ENCODE results near the gene ARNT2.
"Not testable (repeated sequence)": the region's sequence is repeated elsewhere in the genome, so short reads cannot be mapped to it uniquely, and the experiment has no call there.

Gene ARNT2

GRCh38 chr15:80615783-80616391, 211.7 kb downstream of the ARNT2 start:
- DNase-seq (ENCODE audit: low spot score), result no peak

- no peak for DNase-seq (ENCODE audit: low spot score)
These were observed 214.7 kb downstream of the ARNT2 start for GRCh38 chr15:80618685-80619400.

- no peak for DNase-seq (ENCODE audit: low spot score)
These were observed 215.5 kb downstream of the ARNT2 start for GRCh38 chr15:80619680-80620079.

GRCh38 chr15:80620141-80620540, 216.0 kb downstream of the ARNT2 start:
- DNase-seq (ENCODE audit: low spot score), result no peak

GRCh38 chr15:80620931-80621330, 216.7 kb downstream of the ARNT2 start:
- no peak for DNase-seq (ENCODE audit: low spot score)

- DNase-seq (ENCODE audit: low spot score), result no peak
These were observed 222.5 kb downstream of the ARNT2 start for GRCh38 chr15:80626643-80627120.

GRCh38 chr15:80629355-80629754, 225.2 kb downstream of the ARNT2 start:
- no peak for DNase-seq (ENCODE audit: low spot score)

GRCh38 chr15:80630981-80631380, 226.8 kb downstream of the ARNT2 start:
- no peak for DNase-seq (ENCODE audit: low spot score)

GRCh38 chr15:80633221-80633620, 229.0 kb downstream of the ARNT2 start:
- DNase-seq (ENCODE audit: low spot score), result no peak

GRCh38 chr15:80635953-80636352, 231.8 kb downstream of the ARNT2 start:
- DNase-seq (ENCODE audit: low spot score), result no peak

- no peak for DNase-seq (ENCODE audit: low spot score)
These were observed 232.5 kb downstream of the ARNT2 start for GRCh38 chr15:80636675-80637074.

- DNase-seq (ENCODE audit: low spot score), result no peak
These were observed 233.6 kb downstream of the ARNT2 start for GRCh38 chr15:80637747-80638146.

- DNase-seq (ENCODE audit: low spot score), result no peak
These were observed 234.5 kb downstream of the ARNT2 start for GRCh38 chr15:80638553-80639167.

GRCh38 chr15:80639168-80639555, 235.0 kb downstream of the ARNT2 start:
- no peak for DNase-seq (ENCODE audit: low spot score)

GRCh38 chr15:80640531-80641121, 236.4 kb downstream of the ARNT2 start:
- DNase-seq (ENCODE audit: low spot score), result no peak

- no peak for DNase-seq (ENCODE audit: low spot score)
These were observed 237.2 kb downstream of the ARNT2 start for GRCh38 chr15:80641384-80641783.

- DNase-seq (ENCODE audit: low spot score), result no peak
These were observed 239.3 kb downstream of the ARNT2 start for GRCh38 chr15:80643431-80643951.

- no peak for DNase-seq (ENCODE audit: low spot score)
These were observed 241.4 kb downstream of the ARNT2 start for GRCh38 chr15:80645494-80646065.

- DNase-seq (ENCODE audit: low spot score), result not testable (repeated sequence)
These were observed 243.2 kb downstream of the ARNT2 start for GRCh38 chr15:80647424-80647823.

Measured in CD4-positive, alpha-beta T cell treated with Interleukin-6 at 100 ng/mL for 8 hours (primary cell).